ENCODE measurements around the gene FAM120B.

GRCh38 chr6:170279977-170280688 is 26.4 kb upstream of the FAM120B start:
- TF ChIP-seq, protein P1, sequence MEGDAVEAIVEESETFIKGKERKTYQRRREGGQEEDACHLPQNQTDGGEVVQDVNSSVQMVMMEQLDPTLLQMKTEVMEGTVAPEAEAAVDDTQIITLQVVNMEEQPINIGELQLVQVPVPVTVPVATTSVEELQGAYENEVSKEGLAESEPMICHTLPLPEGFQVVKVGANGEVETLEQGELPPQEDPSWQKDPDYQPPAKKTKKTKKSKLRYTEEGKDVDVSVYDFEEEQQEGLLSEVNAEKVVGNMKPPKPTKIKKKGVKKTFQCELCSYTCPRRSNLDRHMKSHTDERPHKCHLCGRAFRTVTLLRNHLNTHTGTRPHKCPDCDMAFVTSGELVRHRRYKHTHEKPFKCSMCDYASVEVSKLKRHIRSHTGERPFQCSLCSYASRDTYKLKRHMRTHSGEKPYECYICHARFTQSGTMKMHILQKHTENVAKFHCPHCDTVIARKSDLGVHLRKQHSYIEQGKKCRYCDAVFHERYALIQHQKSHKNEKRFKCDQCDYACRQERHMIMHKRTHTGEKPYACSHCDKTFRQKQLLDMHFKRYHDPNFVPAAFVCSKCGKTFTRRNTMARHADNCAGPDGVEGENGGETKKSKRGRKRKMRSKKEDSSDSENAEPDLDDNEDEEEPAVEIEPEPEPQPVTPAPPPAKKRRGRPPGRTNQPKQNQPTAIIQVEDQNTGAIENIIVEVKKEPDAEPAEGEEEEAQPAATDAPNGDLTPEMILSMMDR (IDR thresholded peaks at IDR 0.05; ENCODE audit: poor library complexity, severe bottlenecking), result no peak
- TF ChIP-seq EP300 (conservative IDR thresholded peaks at IDR 0.05; ENCODE audit: poor library complexity, severe bottlenecking) (no peak), EZH2 (IDR thresholded peaks at IDR 0.05; ENCODE audit: borderline replicate concordance, insufficient read depth, low read length, poor library complexity, severe bottlenecking) (no peak), REST (IDR thresholded peaks at IDR 0.05; ENCODE audit: borderline replicate concordance) (no peak), RAD21 (conservative IDR thresholded peaks at IDR 0.05) (no peak), POLR2AphosphoS5 (IDR thresholded peaks at IDR 0.05) (no peak), TAF1 (IDR thresholded peaks at IDR 0.05; ENCODE audit: low read depth) (no peak), SMC3 (conservative IDR thresholded peaks at IDR 0.05; ENCODE audit: poor library complexity) (no peak)
